Measurements from ENCODE around the gene SLC25A10.

The SLC25A10 gene

GRCh38 chr17:81719410-81720266 is 7.6 kb downstream of the SLC25A10 start:
- peak overlapping the region; percentile 27 for H3K27ac Mint-ChIP-seq
- no peak overlapping the region for H3K4me3 Mint-ChIP-seq
- H3K4me1 Mint-ChIP-seq (ENCODE audit: low read depth): no peaks in the 10 kb centered on the region
- peaks cover 11% of the 10 kb centered on the region for H3K27me3 Mint-ChIP-seq
- DNase-seq: no peak
- H3K36me3 Mint-ChIP-seq (ENCODE audit: low read depth): peaks cover 34% of the 10 kb centered on the region
- no peaks in the 10 kb centered on the region for H3K9me3 Mint-ChIP-seq

- Mint-ChIP-seq H3K36me3 (ENCODE audit: low read depth) (peaks cover 29% of the 10 kb centered on the region), H3K4me3 (no peak overlapping the region), H3K9me3 (no peaks in the 10 kb centered on the region), H3K4me1 (ENCODE audit: low read depth) (no peaks in the 10 kb centered on the region), H3K27me3 (peaks cover 11% of the 10 kb centered on the region), H3K27ac (no peak overlapping the region)
- DNase-seq: no peak
Measured at GRCh38 chr17:81720267-81721071, 8.4 kb downstream of the SLC25A10 start.

- no peak for DNase-seq
- no peak overlapping the region for H3K27ac Mint-ChIP-seq
- peaks cover 18% of the 10 kb centered on the region for H3K27me3 Mint-ChIP-seq
- no peaks in the 10 kb centered on the region for H3K9me3 Mint-ChIP-seq
- H3K4me3 Mint-ChIP-seq: no peak overlapping the region
- H3K36me3 Mint-ChIP-seq (ENCODE audit: low read depth): peaks cover 27% of the 10 kb centered on the region
- no peaks in the 10 kb centered on the region for H3K4me1 Mint-ChIP-seq (ENCODE audit: low read depth)
Measured at GRCh38 chr17:81722184-81723120, 10.4 kb downstream of the SLC25A10 start.

DNA sequence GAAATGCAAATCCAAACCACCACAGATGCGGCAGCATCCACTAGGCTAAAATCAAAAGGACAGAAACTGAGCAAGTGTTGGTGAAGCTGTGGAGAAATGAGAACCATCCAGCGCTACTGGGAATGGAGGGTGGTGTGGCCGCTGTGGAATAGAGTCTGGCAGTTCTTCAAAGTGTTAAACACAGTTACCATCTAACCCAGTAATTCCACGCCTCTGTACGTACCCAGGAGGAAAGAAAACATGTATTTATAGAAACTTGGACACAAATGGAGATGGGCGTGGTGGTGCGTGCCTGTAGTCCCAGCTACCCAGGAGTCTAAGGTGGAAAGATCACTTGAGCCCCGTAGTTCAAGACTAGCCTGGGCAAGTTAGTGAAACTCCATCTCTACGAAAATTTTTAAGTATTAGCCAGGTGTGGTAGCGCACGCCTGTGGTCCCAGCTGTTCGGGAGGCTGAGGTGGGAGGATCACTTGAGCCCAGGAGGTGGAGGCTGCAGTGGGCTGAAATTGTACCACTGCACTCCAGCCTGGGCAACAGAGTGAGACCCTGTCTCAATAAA is 11.6 kb downstream of the SLC25A10 start:
- no peaks in the 10 kb centered on the region for H3K4me1 Mint-ChIP-seq (ENCODE audit: low read depth)
- H3K4me3 Mint-ChIP-seq: no peak overlapping the region
- no peak overlapping the region for H3K27ac Mint-ChIP-seq
- H3K36me3 Mint-ChIP-seq (ENCODE audit: low read depth): peaks cover 17% of the 10 kb centered on the region
- no peak for DNase-seq
- peaks cover 18% of the 10 kb centered on the region for H3K27me3 Mint-ChIP-seq
- no peaks in the 10 kb centered on the region for H3K9me3 Mint-ChIP-seq

GRCh38 chr17:81725439-81725838 is 13.4 kb downstream of the SLC25A10 start:
- Mint-ChIP-seq H3K4me1 (ENCODE audit: low read depth) (no peaks in the 10 kb centered on the region), H3K36me3 (ENCODE audit: low read depth) (peaks cover 4% of the 10 kb centered on the region), H3K4me3 (no peak overlapping the region), H3K27ac (no peak overlapping the region), H3K9me3 (no peaks in the 10 kb centered on the region), H3K27me3 (peaks cover 22% of the 10 kb centered on the region)
- DNase-seq: no peak

- Mint-ChIP-seq H3K9me3 (no peaks in the 10 kb centered on the region), H3K27me3 (peaks cover 26% of the 10 kb centered on the region), H3K4me1 (ENCODE audit: low read depth) (no peaks in the 10 kb centered on the region), H3K27ac (no peak overlapping the region), H3K36me3 (ENCODE audit: low read depth) (peaks cover 1% of the 10 kb centered on the region), H3K4me3 (no peak overlapping the region)
- no peak for DNase-seq
Measured at GRCh38 chr17:81726004-81726403, 13.9 kb downstream of the SLC25A10 start.

- peaks cover 40% of the 10 kb centered on the region for H3K27me3 Mint-ChIP-seq
- DNase-seq: no peak
- H3K4me3 Mint-ChIP-seq: no peak overlapping the region
- no peaks in the 10 kb centered on the region for H3K4me1 Mint-ChIP-seq (ENCODE audit: low read depth)
- no peaks in the 10 kb centered on the region for H3K36me3 Mint-ChIP-seq (ENCODE audit: low read depth)
- H3K9me3 Mint-ChIP-seq: no peaks in the 10 kb centered on the region
- H3K27ac Mint-ChIP-seq: no peak overlapping the region
Measured at GRCh38 chr17:81727324-81728031, 15.4 kb downstream of the SLC25A10 start.

GRCh38 chr17:81733507-81734404 is 21.7 kb downstream of the SLC25A10 start:
- Mint-ChIP-seq H3K27me3 (peaks cover 49% of the 10 kb centered on the region), H3K36me3 (ENCODE audit: low read depth) (no peaks in the 10 kb centered on the region), H3K9me3 (no peaks in the 10 kb centered on the region), H3K27ac (no peak overlapping the region), H3K4me3 (no peak overlapping the region), H3K4me1 (ENCODE audit: low read depth) (peaks cover 11% of the 10 kb centered on the region)
- peak; percentile 83 for DNase-seq

GRCh38 chr17:81734405-81735263 is 22.6 kb downstream of the SLC25A10 start:
- no peak overlapping the region for H3K4me3 Mint-ChIP-seq
- no peaks in the 10 kb centered on the region for H3K9me3 Mint-ChIP-seq
- no peak overlapping the region for H3K27ac Mint-ChIP-seq
- peaks cover 49% of the 10 kb centered on the region for H3K27me3 Mint-ChIP-seq
- peaks cover 11% of the 10 kb centered on the region for H3K4me1 Mint-ChIP-seq (ENCODE audit: low read depth)
- no peaks in the 10 kb centered on the region for H3K36me3 Mint-ChIP-seq (ENCODE audit: low read depth)
- DNase-seq: no peak

DNA sequence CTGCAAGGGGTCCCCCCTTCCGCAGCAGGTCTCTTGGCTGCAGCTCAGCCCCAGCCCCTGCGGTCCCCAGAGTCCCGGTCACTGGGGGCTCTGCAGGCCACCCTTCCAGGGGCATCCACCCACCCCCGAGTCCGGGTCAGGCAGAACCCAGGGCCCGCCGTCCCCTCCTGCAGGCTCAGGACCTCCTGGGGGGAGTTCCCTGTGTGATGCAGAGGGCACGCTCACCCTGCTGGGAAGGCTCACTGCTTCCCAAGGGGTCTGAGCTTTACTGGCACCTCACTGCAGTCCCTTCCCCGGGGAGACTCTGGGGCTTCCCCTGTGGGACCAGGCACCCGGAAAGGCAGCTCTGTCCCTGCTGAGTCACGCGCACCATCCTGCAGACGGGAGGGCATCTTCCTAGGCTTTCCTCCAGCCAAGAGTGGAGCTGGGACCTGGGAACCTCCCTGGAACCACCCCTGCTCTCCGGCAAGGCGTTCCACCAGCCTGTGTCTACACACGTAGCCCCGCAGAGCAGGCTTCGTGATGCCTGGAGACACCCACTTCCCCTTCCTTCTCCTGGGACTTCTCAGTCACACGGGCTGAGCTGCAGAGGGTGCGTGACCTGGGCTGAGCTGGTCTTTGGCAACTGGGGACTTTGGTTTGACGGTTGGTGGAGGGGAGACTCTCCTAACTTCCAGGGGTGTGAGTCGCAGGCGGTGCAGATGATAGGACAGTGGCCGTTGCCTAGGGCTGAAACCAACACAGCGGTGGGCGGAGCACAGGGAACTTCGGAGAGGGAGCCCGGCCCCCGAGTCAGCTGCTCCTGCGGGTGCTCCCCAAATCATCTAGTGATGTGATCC is 23.4 kb downstream of the SLC25A10 start:
- H3K27ac Mint-ChIP-seq: no peak overlapping the region
- peaks cover 11% of the 10 kb centered on the region for H3K4me1 Mint-ChIP-seq (ENCODE audit: low read depth)
- peaks cover 48% of the 10 kb centered on the region for H3K27me3 Mint-ChIP-seq
- no peaks in the 10 kb centered on the region for H3K36me3 Mint-ChIP-seq (ENCODE audit: low read depth)
- DNase-seq: no peak
- H3K9me3 Mint-ChIP-seq: no peaks in the 10 kb centered on the region
- no peak overlapping the region for H3K4me3 Mint-ChIP-seq

DNA sequence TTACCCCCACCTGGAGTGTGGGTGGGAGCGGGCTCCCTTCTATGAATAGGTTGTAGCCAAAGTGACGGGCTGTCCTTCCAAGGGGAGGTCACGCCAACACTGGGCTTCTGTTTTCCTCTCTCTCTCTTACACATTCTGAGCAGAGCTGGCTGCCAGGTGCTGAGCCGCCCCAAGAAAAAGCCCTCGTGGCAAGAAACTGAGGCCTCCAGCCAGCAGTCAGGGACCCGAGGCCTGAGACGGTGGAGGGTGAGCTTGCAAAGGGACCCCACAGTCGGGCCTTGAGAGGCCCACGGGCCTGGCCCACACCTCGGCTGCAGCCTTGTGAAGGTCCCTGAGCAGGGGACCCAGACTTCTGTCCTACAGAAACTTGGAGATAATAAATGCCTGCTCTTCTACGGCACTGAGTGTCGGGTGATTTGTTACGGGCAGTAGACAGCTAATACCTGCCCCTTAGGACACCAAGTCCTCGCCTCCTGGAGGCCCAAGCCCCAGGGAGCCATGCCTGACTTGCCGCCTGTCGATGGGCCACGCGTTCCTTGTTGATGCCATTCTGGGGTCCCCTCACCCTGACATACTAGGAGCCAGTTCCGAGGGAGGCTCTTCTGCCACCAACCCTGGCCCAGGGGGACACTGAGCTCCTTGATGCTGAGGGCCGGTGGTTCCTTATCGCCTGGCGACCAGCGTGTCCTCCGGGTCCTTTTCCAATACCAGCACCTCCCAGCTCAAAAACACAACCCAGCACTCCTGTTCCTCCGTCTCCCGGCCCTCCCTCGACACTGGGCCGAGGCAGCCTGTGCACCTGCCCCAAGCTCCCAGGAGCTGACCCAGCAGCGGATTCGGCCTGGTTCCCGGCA is 26.1 kb downstream of the SLC25A10 start:
- Mint-ChIP-seq H3K4me1 (ENCODE audit: low read depth) (peaks cover 11% of the 10 kb centered on the region), H3K27ac (no peak overlapping the region), H3K9me3 (no peaks in the 10 kb centered on the region), H3K36me3 (ENCODE audit: low read depth) (no peaks in the 10 kb centered on the region), H3K4me3 (no peak overlapping the region), H3K27me3 (peaks cover 31% of the 10 kb centered on the region)
- DNase-seq: no peak
